Left ventricle myocardium inferior (tissue), 1 donor: ENCODE data around the gene CLASRP. TPM values are rescaled to one million over a fixed set of nuclear protein-coding genes. Genes with fewer than 3 reads are reported as not detected.

ENCODE experiments used
- DNase-seq: peaks from one replicate; pipeline ENCODE4 v3.0.0-alpha.2; 2020
- H3K27ac ChIP-seq: fragments of 200-600 bp; replicated peaks from 2 replicates; pipeline ENCODE4 v1.8.0; 2021
- H3K27me3 ChIP-seq: fragments of 200-600 bp; 2 replicates; pipeline ENCODE4 v1.8.0; 2021; ENCODE audit warnings: low read depth
- H3K36me3 ChIP-seq: fragments of 200-600 bp; 2 replicates; pipeline ENCODE4 v1.8.0; 2021
- H3K4me1 ChIP-seq: fragments of 200-600 bp; 2 replicates; pipeline ENCODE4 v1.8.0; 2021
- H3K4me3 ChIP-seq: fragments of 200-600 bp; 2 replicates; pipeline ENCODE4 v1.8.0; 2021; ENCODE audit warnings: mild to moderate bottlenecking, moderate library complexity
- H3K9me3 ChIP-seq: fragments of 200-600 bp; replicated peaks from 2 replicates; pipeline ENCODE4 v1.8.0; 2021
- CTCF ChIP-seq: fragments of 200-600 bp; IDR thresholded peaks from 2 replicates; pipeline ENCODE4 v1.8.0; 2021; ENCODE audit warnings: antibody characterized with exemption, mild to moderate bottlenecking, borderline replicate concordance
- intact Hi-C: fragments of 100-400 bp; cut with micrococcal nuclease; formaldehyde crosslinking; loops from one replicate; pipeline ENCODE4 v1.11.0; 2022
- total RNA-seq: library from RNA; stranded (reverse); fragmentation: NEBNext Ultra II Directional; extraction: Animal tissue kit (Norgen Biotek cat#: 25700); gene quantifications from one replicate; pipeline ENCODE4 v1.2.1, GENCODE V29; 2021
- donor health status: DM: no; HTN: yes; CAD: no; lungs with severe emphysema.

The CLASRP gene
- total RNA-seq, 1 donor from 2014 or later: 31.3 TPM

DNA sequence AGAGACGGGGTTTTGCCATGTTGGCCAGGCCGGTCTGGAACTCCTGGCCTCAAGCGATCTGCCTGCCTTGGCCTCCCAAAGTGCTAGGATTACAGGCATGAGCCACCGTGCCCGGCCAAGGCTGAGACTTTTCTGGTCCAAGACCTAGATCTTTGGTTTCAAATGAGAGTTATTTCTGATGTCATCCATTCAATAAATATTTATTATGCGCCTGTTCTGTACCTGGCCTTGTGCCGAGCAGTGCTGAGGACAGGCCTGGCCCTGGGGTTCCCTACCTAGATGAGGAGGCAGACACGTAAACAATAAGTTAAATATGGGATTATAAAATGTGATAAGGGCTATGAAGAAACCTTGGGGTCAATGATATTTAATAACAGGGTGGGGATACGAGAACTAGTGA lies 33.1 kb upstream of the CLASRP start:
- H3K36me3 ChIP-seq: peaks cover 20% of the 10 kb centered on the region

DNA sequence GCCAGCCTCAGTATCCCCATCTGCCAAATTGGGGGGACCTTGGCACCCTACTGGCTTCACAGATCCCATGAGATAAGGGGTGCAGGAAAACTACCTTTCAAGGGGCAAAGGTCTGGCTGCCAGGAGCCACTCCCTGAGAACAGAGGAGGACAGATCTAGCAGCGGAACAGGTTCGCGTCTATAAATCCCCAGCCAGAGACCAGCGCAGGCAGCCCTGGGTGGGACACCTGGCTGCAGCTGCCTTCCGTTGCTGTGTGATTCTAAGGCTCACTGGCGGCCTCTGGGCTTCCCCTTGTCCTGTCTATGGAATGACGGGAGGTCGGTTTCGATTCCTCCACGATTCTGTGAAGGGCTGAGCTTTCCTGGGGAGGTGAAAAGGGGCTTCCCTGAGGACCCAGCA lies 30.3 kb upstream of the CLASRP start:
- Histone ChIP-seq H3K36me3 (peaks cover 35% of the 10 kb centered on the region), H3K4me1 (no peaks in the 10 kb centered on the region), H3K27ac (no peak overlapping the region), H3K4me3 (no peak overlapping the region), H3K27me3 (no peaks in the 10 kb centered on the region), H3K9me3 (no peaks in the 10 kb centered on the region)
- intact Hi-C loops: no loop called here
- no peak for DNase-seq
- no peak for TF ChIP-seq CTCF

More for the DNA sequence above, 33.1 kb upstream of the CLASRP start:
- no peak overlapping the region for H3K27ac ChIP-seq
- DNase-seq: no peak
- no peak for TF ChIP-seq CTCF
- no peaks in the 10 kb centered on the region for H3K9me3 ChIP-seq
- H3K4me1 ChIP-seq: peaks cover 13% of the 10 kb centered on the region
- no peak overlapping the region for H3K4me3 ChIP-seq
- no peaks in the 10 kb centered on the region for H3K27me3 ChIP-seq
- intact Hi-C loops: no loop called here

GRCh38 chr19:45009625-45010255 lies 29.1 kb upstream of the CLASRP start:
- no peak overlapping the region for H3K27ac ChIP-seq
- intact Hi-C loops: no loop called here
- H3K36me3 ChIP-seq: peaks cover 37% of the 10 kb centered on the region
- no peaks in the 10 kb centered on the region for H3K4me1 ChIP-seq
- no peak for TF ChIP-seq CTCF
- H3K4me3 ChIP-seq: no peak overlapping the region
- DNase-seq: no peak
- H3K27me3 ChIP-seq: no peaks in the 10 kb centered on the region
- H3K9me3 ChIP-seq: no peaks in the 10 kb centered on the region

DNA sequence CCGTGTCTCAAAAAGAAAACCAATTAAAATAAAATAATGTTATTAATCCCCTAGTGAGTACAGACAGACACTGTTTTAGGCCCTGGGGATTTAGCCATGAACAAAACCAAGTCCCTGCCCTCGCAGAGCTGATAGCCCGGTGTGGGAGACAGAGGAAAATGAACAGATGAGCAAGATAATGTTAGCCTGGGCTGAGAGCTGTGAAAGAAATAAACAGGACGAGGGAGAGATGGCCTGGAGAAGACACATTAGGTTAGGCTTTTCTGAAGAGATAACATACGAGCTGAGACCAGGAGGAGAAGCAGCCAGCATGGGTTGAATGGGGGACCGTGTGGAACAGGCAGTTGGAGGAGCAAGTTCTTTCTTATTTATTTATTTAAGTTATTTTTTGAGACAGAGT lies 28.5 kb upstream of the CLASRP start:
- no peak for TF ChIP-seq CTCF
- Histone ChIP-seq H3K27ac (no peak overlapping the region), H3K4me3 (no peak overlapping the region), H3K4me1 (no peaks in the 10 kb centered on the region), H3K9me3 (no peaks in the 10 kb centered on the region), H3K27me3 (no peaks in the 10 kb centered on the region), H3K36me3 (peaks cover 41% of the 10 kb centered on the region)
- intact Hi-C loops: no loop called here
- no peak for DNase-seq

DNA sequence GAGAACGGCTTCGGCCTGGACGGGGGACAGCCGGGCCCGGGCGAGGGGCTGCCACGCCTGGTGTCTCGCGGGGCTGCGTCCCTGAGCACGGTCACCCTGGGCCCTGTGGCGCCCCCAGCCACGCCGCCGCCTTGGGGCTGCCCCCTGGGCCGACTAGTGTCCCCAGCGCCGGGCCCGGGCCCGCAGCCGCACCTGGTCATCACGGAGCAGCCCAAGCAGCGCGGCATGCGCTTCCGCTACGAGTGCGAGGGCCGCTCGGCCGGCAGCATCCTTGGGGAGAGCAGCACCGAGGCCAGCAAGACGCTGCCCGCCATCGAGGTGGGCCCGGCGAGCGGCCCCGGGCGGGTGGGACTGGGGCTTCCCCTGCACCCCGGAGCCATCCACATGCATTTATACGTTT lies 26.9 kb upstream of the CLASRP start:
- Histone ChIP-seq H3K4me1 (no peaks in the 10 kb centered on the region), H3K27ac (no peak overlapping the region), H3K36me3 (peaks cover 42% of the 10 kb centered on the region), H3K27me3 (no peaks in the 10 kb centered on the region), H3K4me3 (no peak overlapping the region), H3K9me3 (no peaks in the 10 kb centered on the region)
- intact Hi-C loops: no loop called here
- TF ChIP-seq CTCF: no peak
- DNase-seq: no peak
